ENCODE data around the gene RSBN1.
"Not testable (repeated sequence)": the region's sequence is repeated elsewhere in the genome, so short reads cannot be mapped to it uniquely, and the experiment has no call there.

Gene RSBN1

DNA sequence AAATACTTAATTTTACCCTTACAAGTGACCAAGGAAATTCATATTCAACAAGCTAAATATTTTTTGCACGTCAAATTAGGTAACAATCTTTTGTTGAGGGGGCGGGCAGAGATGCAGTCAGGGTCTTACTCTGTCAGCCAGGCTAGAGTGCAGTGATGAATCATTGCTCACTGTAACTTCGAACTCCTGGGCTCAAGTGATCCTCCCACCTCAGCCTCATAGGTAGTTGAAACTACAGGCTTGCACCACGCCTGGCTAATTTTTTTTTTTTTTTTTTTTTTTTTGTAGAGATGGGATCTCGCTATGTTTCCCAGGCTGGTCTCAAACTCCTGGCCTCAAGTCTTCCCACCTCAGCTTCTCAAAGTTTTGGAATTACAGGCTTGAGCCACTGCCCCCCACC is 79.5 kb downstream of the RSBN1 start:
- DNase-seq = no peak

- DNase-seq = no peak
Measured at GRCh38 chr1:113721010-113721409, 91.3 kb downstream of the RSBN1 start.

DNA sequence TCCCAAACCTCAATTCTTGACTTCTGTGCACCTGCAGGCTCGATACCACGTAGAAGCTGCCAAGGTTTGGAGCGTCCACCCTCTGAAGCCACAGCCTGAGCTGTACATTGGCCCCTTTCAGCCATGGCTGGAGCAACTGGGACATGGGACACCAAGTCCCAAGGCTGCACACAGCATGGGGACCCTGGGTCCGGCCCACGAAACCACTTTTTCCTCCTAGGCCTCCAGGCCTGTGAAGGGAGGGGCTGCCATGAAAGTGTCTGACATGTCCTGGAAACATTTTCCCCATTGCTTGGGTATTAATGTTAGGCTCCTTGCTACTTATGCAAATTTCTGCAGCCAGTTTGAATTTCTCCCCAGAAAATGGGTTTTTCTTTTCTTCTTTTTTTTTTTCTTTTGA is 93.7 kb downstream of the RSBN1 start:
- not testable (repeated sequence) for DNase-seq

DNA sequence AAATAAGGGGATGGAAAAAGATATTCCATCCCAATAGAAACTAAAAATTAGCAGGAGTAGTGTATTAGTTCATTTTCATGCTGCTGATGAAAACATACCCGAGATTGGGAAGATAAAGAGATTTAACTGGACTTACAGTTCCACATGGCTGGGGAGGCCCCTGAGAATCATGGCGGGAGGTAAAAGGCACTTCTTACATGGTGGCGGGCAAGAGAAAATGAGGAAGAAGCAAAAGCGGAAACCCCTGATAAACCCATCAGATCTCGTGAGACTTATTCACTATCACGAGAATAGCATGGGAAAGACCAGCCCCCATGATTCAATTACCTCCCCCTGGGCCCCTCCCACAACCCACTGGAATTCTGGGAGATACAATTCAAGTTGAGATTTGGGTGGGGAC is 94.8 kb downstream of the RSBN1 start:
- not testable (repeated sequence) for DNase-seq

GRCh38 chr1:113714606-113715269 is 97.5 kb downstream of the RSBN1 start:
- no peak for DNase-seq
